HG02610 (cell line): ENCODE data around the gene KCNMA1.

Experiments
- ATAC-seq: cut with Tn5 transposase; IDR thresholded peaks from one replicate; pipeline ENCODE4 v1.9.1; 2021; ENCODE audit warnings: mild to moderate bottlenecking, moderate library complexity; ENCODE audit not compliant: unreplicated experiment

The KCNMA1 gene

GRCh38 chr10:76902949-76903348 is 734.7 kb downstream of the KCNMA1 start:
- no peak for ATAC-seq

- ATAC-seq, result no peak
Observed at GRCh38 chr10:76901701-76902100, 735.9 kb downstream of the KCNMA1 start.

GRCh38 chr10:76899490-76899889 is 738.1 kb downstream of the KCNMA1 start:
- ATAC-seq, result no peak

- no peak for ATAC-seq
Observed at GRCh38 chr10:76892766-76893479, 744.7 kb downstream of the KCNMA1 start.

GRCh38 chr10:76887223-76888010 is 750.2 kb downstream of the KCNMA1 start:
- no peak for ATAC-seq

GRCh38 chr10:76885816-76886215 is 751.8 kb downstream of the KCNMA1 start:
- no peak for ATAC-seq

GRCh38 chr10:76884673-76885275 is 752.8 kb downstream of the KCNMA1 start:
- no peak for ATAC-seq

- ATAC-seq, result no peak
Observed at GRCh38 chr10:76883596-76883995, 754.0 kb downstream of the KCNMA1 start.

GRCh38 chr10:76882796-76883195 is 754.8 kb downstream of the KCNMA1 start:
- no peak for ATAC-seq

- ATAC-seq, result no peak
Observed at GRCh38 chr10:76882245-76882644, 755.4 kb downstream of the KCNMA1 start.

GRCh38 chr10:76881477-76882220 is 756.0 kb downstream of the KCNMA1 start:
- no peak for ATAC-seq

GRCh38 chr10:76880931-76881330 is 756.7 kb downstream of the KCNMA1 start:
- no peak for ATAC-seq

- no peak for ATAC-seq
Observed at GRCh38 chr10:76879116-76879913, 758.3 kb downstream of the KCNMA1 start.

- no peak for ATAC-seq
Observed at GRCh38 chr10:76878514-76878913, 759.1 kb downstream of the KCNMA1 start.

- ATAC-seq, result no peak
Observed at GRCh38 chr10:76874896-76875295, 762.7 kb downstream of the KCNMA1 start.

- ATAC-seq, result no peak
Observed at GRCh38 chr10:76874176-76874575, 763.4 kb downstream of the KCNMA1 start.

- no peak for ATAC-seq
Observed at GRCh38 chr10:76871697-76872295, 765.8 kb downstream of the KCNMA1 start.

- ATAC-seq, result no peak
Observed at GRCh38 chr10:76869931-76870330, 767.7 kb downstream of the KCNMA1 start.

GRCh38 chr10:76868098-76868977 is 769.3 kb downstream of the KCNMA1 start:
- ATAC-seq, result no peak
